ENCODE data around the gene CHIA. TPM values are rescaled to one million over a fixed set of nuclear protein-coding genes. Genes with fewer than 3 reads are reported as not detected.
"Not testable (repeated sequence)": the region's sequence is repeated elsewhere in the genome, so short reads cannot be mapped to it uniquely, and the experiment has no call there.

Gene CHIA
- total RNA-seq, 1 donor from 2014 or later: not detected

- intact Hi-C loops (cut with micrococcal nuclease): no loop called here
These were observed 6.8 kb upstream of the CHIA start for GRCh38 chr1:111283838-111284237.

- intact Hi-C loops (cut with micrococcal nuclease): no loop called here
These were observed 4.8 kb upstream of the CHIA start for GRCh38 chr1:111285879-111286278.

GRCh38 chr1:111286912-111287311, 3.7 kb upstream of the CHIA start:
- intact Hi-C loops (cut with micrococcal nuclease): no loop called here

GRCh38 chr1:111289371-111289770, 1.3 kb upstream of the CHIA start:
- intact Hi-C loops (cut with micrococcal nuclease): no loop called here

DNA sequence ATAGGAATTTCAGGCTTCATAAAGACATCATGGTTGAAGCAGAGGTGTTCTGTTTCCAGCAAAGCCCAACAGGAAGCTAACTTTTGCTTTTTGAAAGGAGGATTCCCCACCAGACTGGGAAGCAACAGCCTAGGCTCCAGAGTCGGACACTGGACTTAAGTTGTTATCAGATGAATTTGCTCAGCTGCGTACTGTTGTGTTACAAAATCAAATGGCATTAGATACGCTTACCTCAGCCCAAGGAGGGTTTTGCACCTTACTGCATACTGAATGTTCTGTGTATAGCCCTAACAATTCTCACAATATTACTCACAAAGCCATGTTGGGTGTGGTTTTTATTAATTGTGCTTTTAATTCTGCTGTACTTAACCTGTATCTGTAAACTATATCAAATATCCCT, 547 bp upstream of the CHIA start:
- intact Hi-C loops (cut with micrococcal nuclease): no loop called here

- intact Hi-C loops (cut with micrococcal nuclease): no loop called here
These were observed 3.7 kb downstream of the CHIA start for GRCh38 chr1:111294390-111294789.

DNA sequence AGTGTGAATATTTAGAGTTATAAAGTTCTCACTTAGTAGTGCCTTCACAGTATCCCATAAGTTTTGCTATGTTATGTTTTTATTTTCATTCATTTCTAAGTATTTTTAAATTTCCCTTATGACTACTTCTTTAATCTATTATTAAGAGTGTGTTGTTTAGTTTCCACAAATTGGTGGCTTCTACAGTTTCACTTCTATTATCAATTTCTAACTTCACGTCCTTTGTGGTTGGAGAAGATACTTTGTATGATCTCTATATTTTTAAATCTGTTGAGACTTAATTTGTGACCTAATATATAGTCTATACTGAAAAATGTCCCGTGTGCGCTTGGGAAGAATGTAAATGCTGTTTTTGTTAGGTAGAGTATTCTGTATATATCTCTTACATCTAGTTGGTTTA, 11.7 kb downstream of the CHIA start:
- intact Hi-C loops (cut with micrococcal nuclease): no loop called here

- intact Hi-C loops (cut with micrococcal nuclease): no loop called here
These were observed 19.0 kb downstream of the CHIA start for GRCh38 chr1:111309690-111310089.

- intact Hi-C loops (cut with micrococcal nuclease): no loop called here
These were observed 27.9 kb downstream of the CHIA start for GRCh38 chr1:111318523-111318922.

DNA sequence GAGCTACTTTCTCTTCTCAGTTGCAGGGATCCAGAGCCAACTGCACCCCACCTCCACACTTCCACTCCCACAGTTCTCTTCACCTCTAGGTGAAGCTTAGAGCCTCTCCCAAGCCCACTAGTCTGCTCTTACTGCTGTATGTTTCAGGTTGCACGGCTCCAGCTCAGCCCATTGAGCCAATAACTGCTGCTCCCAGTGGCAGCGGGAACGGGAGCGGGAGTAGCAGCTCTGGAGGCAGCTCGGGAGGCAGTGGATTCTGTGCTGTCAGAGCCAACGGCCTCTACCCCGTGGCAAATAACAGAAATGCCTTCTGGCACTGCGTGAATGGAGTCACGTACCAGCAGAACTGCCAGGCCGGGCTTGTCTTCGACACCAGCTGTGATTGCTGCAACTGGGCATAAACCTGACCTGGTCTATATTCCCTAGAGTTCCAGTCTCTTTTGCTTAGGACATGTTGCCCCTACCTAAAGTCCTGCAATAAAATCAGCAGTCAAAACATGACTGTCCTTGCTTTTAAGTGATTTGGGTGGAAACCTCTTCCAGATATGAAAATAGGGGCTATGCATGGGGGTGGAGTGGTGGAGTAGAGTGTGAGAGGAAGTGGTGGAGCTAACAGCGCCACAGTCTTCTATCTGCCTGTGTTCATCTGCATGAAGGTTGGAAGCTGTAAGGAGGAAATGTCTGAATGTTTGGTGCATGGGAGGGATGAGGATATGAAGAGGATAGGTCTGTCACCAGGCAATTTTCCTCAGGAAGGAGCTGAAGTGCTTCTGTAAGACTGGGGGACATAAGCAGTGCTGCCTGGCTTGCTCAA, 29.6 kb downstream of the CHIA start:
- intact Hi-C loops (cut with micrococcal nuclease): no loop called here

GRCh38 chr1:111323231-111323630, 32.6 kb downstream of the CHIA start:
- intact Hi-C loops (cut with micrococcal nuclease): no loop called here

- intact Hi-C loops (cut with micrococcal nuclease): no loop called here
These were observed 41.5 kb downstream of the CHIA start for GRCh38 chr1:111332190-111332589.

DNA sequence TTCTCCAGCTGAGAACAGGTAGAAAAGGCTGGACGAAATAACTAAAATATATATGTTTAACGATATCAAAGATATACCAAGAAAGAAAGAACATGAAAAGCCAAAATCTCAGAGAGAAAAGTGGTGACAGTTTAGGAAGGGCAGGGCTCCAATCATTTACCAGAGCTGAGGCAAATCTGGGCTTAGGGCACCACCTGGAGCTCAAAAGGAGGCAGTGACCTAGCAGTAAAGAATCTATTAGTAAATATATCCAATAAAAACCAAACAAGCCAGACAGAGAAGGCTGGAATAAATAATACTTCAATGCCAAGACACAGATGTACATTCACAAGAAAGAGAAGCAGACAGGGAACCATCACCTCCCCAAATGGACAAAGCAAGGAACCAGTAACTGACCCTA, 43.5 kb downstream of the CHIA start:
- intact Hi-C loops (cut with micrococcal nuclease): loop anchor here (1.0 to 2.0 kb wide), 4 partner anchors 112 to 304 kb away; partner anchors contain the start of genes CEPT1 and DRAM2

DNA sequence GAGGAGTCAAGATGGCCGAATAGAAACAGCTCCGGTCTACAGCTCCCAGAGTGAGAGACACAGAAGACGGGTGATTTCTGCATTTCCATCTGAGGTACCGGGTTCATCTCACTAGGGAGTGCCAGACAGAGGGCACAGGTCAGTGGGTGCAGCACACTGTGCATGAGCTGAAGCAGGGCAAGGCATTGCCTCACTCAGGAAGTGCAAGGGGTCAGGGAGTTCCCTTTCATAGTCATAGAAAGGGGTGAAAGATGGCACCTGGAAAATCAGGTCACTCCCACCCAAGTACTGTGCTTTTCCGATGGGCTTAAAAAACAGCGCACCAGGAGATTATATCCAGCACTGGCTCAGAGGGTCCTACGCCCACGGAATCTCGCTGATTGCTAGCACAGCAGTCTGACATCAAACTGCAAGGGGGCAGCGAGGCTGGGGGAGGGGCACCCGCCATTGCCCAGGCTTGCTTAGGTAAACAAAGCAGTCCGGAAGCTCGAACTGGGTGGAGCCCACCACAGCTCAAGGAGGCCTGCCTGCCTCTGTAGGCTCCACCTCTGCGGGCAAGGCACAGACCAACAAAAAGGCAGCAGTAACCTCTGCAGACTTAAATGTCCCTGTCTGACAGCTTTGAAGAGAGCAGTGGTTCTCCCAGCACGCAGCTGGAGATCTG, 44.7 kb downstream of the CHIA start:
- intact Hi-C loops (cut with micrococcal nuclease): loop anchor here (2.0 kb wide), 1 partner anchor 195 kb away; the partner anchor contains the start of genes CEPT1 and DRAM2

DNA sequence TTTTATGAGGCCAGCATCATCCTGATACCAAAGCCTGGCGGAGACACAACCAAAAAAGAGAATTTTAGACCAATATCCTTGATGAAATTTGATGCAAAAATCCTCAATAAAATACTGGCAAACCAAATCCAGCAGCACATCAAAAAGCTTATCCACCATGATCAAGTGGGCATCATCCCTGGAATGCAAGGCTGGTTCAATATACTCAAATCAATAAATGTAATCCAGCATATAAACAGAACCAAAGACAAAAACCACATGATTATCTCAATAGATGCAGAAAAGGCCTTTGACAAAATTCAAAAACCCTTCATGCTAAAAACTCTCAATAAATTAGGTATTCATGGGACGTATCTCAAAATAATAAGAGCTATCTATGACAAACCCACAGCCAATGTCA, 48.2 kb downstream of the CHIA start:
- intact Hi-C loops (cut with micrococcal nuclease): not testable (repeated sequence)

DNA sequence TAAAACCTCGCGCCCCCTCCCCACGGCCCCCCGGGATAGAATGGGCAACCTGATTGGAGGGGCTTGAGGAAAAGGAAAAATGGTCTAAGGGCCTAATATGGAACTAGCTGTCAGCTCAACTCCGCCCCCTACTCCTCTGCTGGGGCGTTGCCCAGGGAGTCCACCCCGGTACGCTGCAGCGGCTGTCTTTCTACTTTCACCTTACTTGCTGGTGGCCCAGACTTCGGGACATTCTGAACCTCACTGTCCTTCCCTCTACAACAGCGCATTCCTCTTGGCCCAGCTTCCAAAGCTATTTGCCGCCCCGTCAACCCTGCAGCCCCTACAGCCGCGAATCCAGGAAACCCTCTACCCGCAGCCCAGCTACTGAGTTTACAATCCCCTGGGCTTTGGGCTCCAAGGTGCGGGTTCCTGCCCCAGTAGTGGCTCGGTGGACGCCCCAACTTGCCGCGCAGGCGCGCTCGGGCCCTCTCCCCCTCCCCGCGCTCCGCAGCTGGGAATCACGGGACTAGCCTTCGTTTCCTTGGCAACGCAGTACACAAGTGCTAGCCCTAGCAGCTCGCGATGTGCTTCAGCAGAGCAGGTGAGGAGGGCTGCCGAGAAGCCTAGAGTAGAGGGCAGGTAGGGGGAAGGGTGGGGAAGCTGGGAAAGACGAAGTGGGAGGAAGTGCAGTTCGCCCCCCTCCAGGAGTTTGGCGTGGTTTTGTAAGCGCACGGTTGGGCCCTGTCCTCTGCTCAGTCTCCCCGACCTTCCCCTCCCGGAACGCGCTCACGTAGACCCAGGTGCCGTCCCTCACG, 55.6 kb downstream of the CHIA start:
- intact Hi-C loops (cut with micrococcal nuclease): loop anchor here (1.0 to 5.0 kb wide), 6 partner anchors 103 to 474 kb away; partner anchors contain the start of genes ATP5PB, CD53, CEPT1 and DENND2D

GRCh38 chr1:111347026-111347425, 56.4 kb downstream of the CHIA start:
- intact Hi-C loops (cut with micrococcal nuclease): loop anchor here (2.0 to 5.0 kb wide), 5 partner anchors 125 to 475 kb away; partner anchors contain the start of genes CD53, CEPT1, DENND2D and DRAM2

DNA sequence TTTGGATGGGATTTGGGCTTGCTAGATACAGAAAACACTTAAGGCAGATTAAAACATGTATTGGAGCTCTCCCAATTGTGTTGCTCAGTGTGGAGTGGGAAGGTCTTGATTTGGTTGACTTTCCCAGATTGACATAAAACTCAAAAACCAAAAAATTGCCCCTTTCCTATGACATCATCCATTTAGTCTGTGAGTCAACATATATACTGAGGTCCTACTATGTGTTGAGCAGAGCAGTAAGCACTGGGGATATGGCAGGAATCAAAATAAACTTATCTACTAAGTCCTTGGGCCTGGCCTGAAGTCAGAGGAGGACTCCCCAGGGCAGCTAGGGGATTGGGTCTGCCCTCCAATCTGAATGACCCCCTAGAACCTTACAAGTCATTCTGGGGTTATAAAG, 61.0 kb downstream of the CHIA start:
- intact Hi-C loops (cut with micrococcal nuclease): no loop called here

GRCh38 chr1:111354584-111354983, 63.9 kb downstream of the CHIA start:
- intact Hi-C loops (cut with micrococcal nuclease): no loop called here

DNA sequence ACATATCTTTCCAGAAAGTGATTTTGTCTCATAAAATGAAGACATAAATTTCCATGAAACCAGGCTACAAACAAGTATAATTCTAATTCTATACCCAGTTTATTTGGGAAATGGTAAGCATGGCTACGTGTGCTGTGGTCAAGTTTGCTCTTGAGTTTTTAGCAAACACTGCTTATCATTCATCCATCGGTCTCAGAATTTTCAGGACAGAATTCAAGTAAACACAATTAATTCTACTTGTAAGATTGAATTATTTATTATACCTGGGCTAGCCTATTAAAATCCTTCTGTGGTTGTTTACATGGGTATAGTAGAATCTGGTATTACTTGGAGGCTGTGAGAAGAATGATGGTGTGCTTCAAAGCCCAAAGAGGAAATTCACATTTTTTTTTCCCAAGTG, 68.3 kb downstream of the CHIA start:
- intact Hi-C loops (cut with micrococcal nuclease): no loop called here

DNA sequence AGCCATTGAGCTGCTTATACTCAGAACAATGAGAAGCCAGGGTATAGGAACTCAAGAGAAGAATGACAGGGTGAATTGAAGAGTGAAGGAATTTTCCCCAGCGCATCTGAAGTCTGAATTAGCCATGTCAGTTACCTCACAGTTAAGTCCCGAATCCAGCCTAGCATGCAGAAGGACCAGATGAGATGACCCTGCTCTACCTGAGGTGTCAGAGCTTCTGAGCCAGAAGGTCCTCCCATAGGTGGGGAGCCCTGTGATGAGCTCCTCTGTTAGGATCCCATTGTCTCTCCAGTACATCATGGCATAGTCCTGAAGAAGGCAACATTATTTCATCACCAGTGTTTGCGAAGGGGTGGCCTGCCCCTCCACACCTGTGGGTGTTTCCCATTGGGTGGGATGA, 68.7 kb downstream of the CHIA start:
- intact Hi-C loops (cut with micrococcal nuclease): no loop called here

DNA sequence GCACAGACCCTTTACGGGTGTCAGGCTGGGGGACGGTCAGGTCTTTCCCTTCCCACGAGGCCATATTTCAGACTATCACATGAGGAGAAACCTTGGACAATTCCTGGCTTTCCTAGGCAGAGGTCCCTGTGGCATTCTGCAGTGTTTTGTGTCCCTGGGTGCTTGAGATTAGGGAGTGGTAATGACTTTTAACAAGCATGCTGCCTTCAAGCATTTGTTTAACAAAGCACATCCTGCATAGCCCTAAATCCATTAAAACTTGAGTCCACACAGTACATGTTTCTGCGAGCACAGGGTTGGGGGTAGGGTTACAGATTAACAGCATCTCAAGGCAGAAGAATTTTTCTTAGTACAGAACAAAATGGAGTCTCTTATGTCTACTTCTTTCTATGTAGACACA, 69.6 kb downstream of the CHIA start:
- intact Hi-C loops (cut with micrococcal nuclease): not testable (repeated sequence)
